ENCODE data around the gene DGKH. TPM values are rescaled to one million over a fixed set of nuclear protein-coding genes. Genes with fewer than 3 reads are reported as not detected.
A peak's percentile ranks its signal among the peaks of the same experiment; 100 is the strongest.
"Not testable (repeated sequence)": the region's sequence is repeated elsewhere in the genome, so short reads cannot be mapped to it uniquely, and the experiment has no call there.

Gene DGKH
- total RNA-seq, 1 donor from 2014 or later, result 45.1 TPM

- H3K4me3 Mint-ChIP-seq (ENCODE audit: unreplicated experiment), result no peak overlapping the region
- peaks cover 19% of the 10 kb centered on the region for H3K4me1 Mint-ChIP-seq (ENCODE audit: unreplicated experiment)
- H3K27me3 Mint-ChIP-seq (ENCODE audit: unreplicated experiment), result peaks cover 1% of the 10 kb centered on the region
- DNase-seq (ENCODE audit: low spot score), result no peak
- no peaks in the 10 kb centered on the region for H3K9me3 Mint-ChIP-seq (ENCODE audit: unreplicated experiment)
- H3K36me3 Mint-ChIP-seq (ENCODE audit: low read depth, unreplicated experiment), result peaks cover 30% of the 10 kb centered on the region
- no peak overlapping the region for H3K27ac Mint-ChIP-seq (ENCODE audit: unreplicated experiment)
- TF ChIP-seq CTCF (IDR thresholded peaks at IDR 0.05; ENCODE audit: unreplicated experiment), result no peak
These were observed 18.1 kb downstream of the DGKH start for GRCh38 chr13:42066542-42066941.

- Mint-ChIP-seq H3K9me3 (ENCODE audit: unreplicated experiment) (no peaks in the 10 kb centered on the region), H3K27me3 (ENCODE audit: unreplicated experiment) (peaks cover 1% of the 10 kb centered on the region), H3K4me1 (ENCODE audit: unreplicated experiment) (peaks cover 28% of the 10 kb centered on the region), H3K4me3 (ENCODE audit: unreplicated experiment) (no peak overlapping the region), H3K27ac (ENCODE audit: unreplicated experiment) (no peak overlapping the region), H3K36me3 (ENCODE audit: low read depth, unreplicated experiment) (peaks cover 25% of the 10 kb centered on the region)
- TF ChIP-seq CTCF (IDR thresholded peaks at IDR 0.05; ENCODE audit: unreplicated experiment), result no peak
- no peak for DNase-seq (ENCODE audit: low spot score)
These were observed 20.4 kb downstream of the DGKH start for GRCh38 chr13:42068886-42069285.

GRCh38 chr13:42070599-42070998, 22.2 kb downstream of the DGKH start:
- H3K4me1 Mint-ChIP-seq (ENCODE audit: unreplicated experiment), result peaks cover 37% of the 10 kb centered on the region

GRCh38 chr13:42071179-42071578, 22.7 kb downstream of the DGKH start:
- TF ChIP-seq CTCF (IDR thresholded peaks at IDR 0.05; ENCODE audit: unreplicated experiment), result peak; percentile 22
- DNase-seq (ENCODE audit: low spot score); H3K9me3 Mint-ChIP-seq (ENCODE audit: unreplicated experiment); H3K27me3 Mint-ChIP-seq (ENCODE audit: unreplicated experiment); H3K4me3 Mint-ChIP-seq (ENCODE audit: unreplicated experiment); H3K27ac Mint-ChIP-seq (ENCODE audit: unreplicated experiment): not testable (repeated sequence)
- peaks cover 40% of the 10 kb centered on the region for H3K4me1 Mint-ChIP-seq (ENCODE audit: unreplicated experiment)
- H3K36me3 Mint-ChIP-seq (ENCODE audit: low read depth, unreplicated experiment), result peaks cover 19% of the 10 kb centered on the region

More at GRCh38 chr13:42070599-42070998, 22.2 kb downstream of the DGKH start:
- not testable (repeated sequence) for H3K4me3 Mint-ChIP-seq (ENCODE audit: unreplicated experiment); DNase-seq (ENCODE audit: low spot score); H3K27me3 Mint-ChIP-seq (ENCODE audit: unreplicated experiment); H3K9me3 Mint-ChIP-seq (ENCODE audit: unreplicated experiment); H3K27ac Mint-ChIP-seq (ENCODE audit: unreplicated experiment)
- peaks cover 21% of the 10 kb centered on the region for H3K36me3 Mint-ChIP-seq (ENCODE audit: low read depth, unreplicated experiment)

GRCh38 chr13:42071672-42072419, 23.4 kb downstream of the DGKH start:
- H3K36me3 Mint-ChIP-seq (ENCODE audit: low read depth, unreplicated experiment), result peaks cover 14% of the 10 kb centered on the region
- no peak for TF ChIP-seq CTCF (IDR thresholded peaks at IDR 0.05; ENCODE audit: unreplicated experiment)
- no peaks in the 10 kb centered on the region for H3K9me3 Mint-ChIP-seq (ENCODE audit: unreplicated experiment)
- no peaks in the 10 kb centered on the region for H3K27me3 Mint-ChIP-seq (ENCODE audit: unreplicated experiment)
- H3K27ac Mint-ChIP-seq (ENCODE audit: unreplicated experiment), result no peak overlapping the region
- DNase-seq (ENCODE audit: low spot score), result no peak
- peaks cover 40% of the 10 kb centered on the region for H3K4me1 Mint-ChIP-seq (ENCODE audit: unreplicated experiment)
- no peak overlapping the region for H3K4me3 Mint-ChIP-seq (ENCODE audit: unreplicated experiment)

All from endothelial cell (in vitro differentiated cells).